HEK293 (cell line): ENCODE results near the gene VAPA.

Experiments used
- GLIS2 ChIP-seq: fragments of 450-650 bp; formaldehyde crosslinking; IDR thresholded peaks from 2 replicates; pipeline ENCODE4 v1.5.1; 2016; ENCODE audit warnings: missing biosample characterization, missing genetic modification characterization
- KLF1 ChIP-seq: fragments of 450-650 bp; formaldehyde crosslinking; IDR thresholded peaks from 2 replicates; pipeline ENCODE4 v1.5.1; 2016; ENCODE audit warnings: missing biosample characterization, missing genetic modification characterization
- KLF7 ChIP-seq: fragments of 450-650 bp; formaldehyde crosslinking; IDR thresholded peaks from 2 replicates; pipeline ENCODE4 v1.5.1; 2016; ENCODE audit warnings: missing biosample characterization, missing genetic modification characterization, borderline replicate concordance
- KLF8 ChIP-seq: fragments of 450-650 bp; formaldehyde crosslinking; IDR thresholded peaks from 2 replicates; pipeline ENCODE4 v1.5.1; 2016; ENCODE audit warnings: missing biosample characterization, missing genetic modification characterization
- OVOL3 ChIP-seq: fragments of 450-650 bp; formaldehyde crosslinking; IDR thresholded peaks from 2 replicates; pipeline ENCODE4 v1.5.1; 2016; ENCODE audit warnings: missing biosample characterization, missing genetic modification characterization
- ZBTB17 ChIP-seq: fragments of 450-650 bp; formaldehyde crosslinking; IDR thresholded peaks from 2 replicates; pipeline ENCODE4 v1.5.1; 2016; ENCODE audit warnings: missing biosample characterization, missing genetic modification characterization
- ZBTB20 ChIP-seq: fragments of 450-650 bp; formaldehyde crosslinking; IDR thresholded peaks from 2 replicates; pipeline ENCODE4 v1.5.1; 2016; ENCODE audit warnings: missing biosample characterization, missing genetic modification characterization
- ZBTB8A ChIP-seq: fragments of 450-650 bp; formaldehyde crosslinking; IDR thresholded peaks from 2 replicates; pipeline ENCODE4 v1.5.1; 2016; ENCODE audit warnings: missing biosample characterization, missing genetic modification characterization
- ZFP41 ChIP-seq: fragments of 450-650 bp; formaldehyde crosslinking; IDR thresholded peaks from 2 replicates; pipeline ENCODE4 v1.5.1; 2016; ENCODE audit warnings: missing biosample characterization, missing genetic modification characterization, borderline replicate concordance
- ZFP69B ChIP-seq: fragments of 450-650 bp; formaldehyde crosslinking; IDR thresholded peaks from 2 replicates; pipeline ENCODE4 v1.5.1; 2016; ENCODE audit warnings: missing biosample characterization, missing genetic modification characterization
- ZNF10 ChIP-seq: fragments of 450-650 bp; formaldehyde crosslinking; IDR thresholded peaks from 2 replicates; pipeline ENCODE4 v1.5.1; 2017; ENCODE audit warnings: missing biosample characterization, missing genetic modification characterization
- ZNF121 ChIP-seq: fragments of 450-650 bp; formaldehyde crosslinking; IDR thresholded peaks from 2 replicates; pipeline ENCODE4 v1.5.1; 2016; ENCODE audit warnings: missing biosample characterization, missing genetic modification characterization
- ZNF214 ChIP-seq: fragments of 450-650 bp; formaldehyde crosslinking; IDR thresholded peaks from 2 replicates; pipeline ENCODE4 v1.5.1; 2017; ENCODE audit warnings: missing biosample characterization, mild to moderate bottlenecking, missing genetic modification characterization, borderline replicate concordance
- ZNF292 ChIP-seq: fragments of 450-650 bp; formaldehyde crosslinking; IDR thresholded peaks from 2 replicates; pipeline ENCODE4 v1.5.1; 2016; ENCODE audit warnings: low read depth, missing biosample characterization, missing genetic modification characterization, borderline replicate concordance
- ZNF324 ChIP-seq: fragments of 450-650 bp; formaldehyde crosslinking; IDR thresholded peaks from 2 replicates; pipeline ENCODE4 v1.5.1; 2016; ENCODE audit warnings: missing biosample characterization, missing genetic modification characterization
- ZNF335 ChIP-seq: fragments of 450-650 bp; formaldehyde crosslinking; conservative IDR thresholded peaks from 2 replicates; pipeline ENCODE4 v1.5.1; 2016; ENCODE audit warnings: missing biosample characterization, missing genetic modification characterization
- ZNF404 ChIP-seq: fragments of 450-650 bp; formaldehyde crosslinking; IDR thresholded peaks from 2 replicates; pipeline ENCODE4 v1.5.1; 2017; ENCODE audit warnings: missing biosample characterization, missing genetic modification characterization
- ZNF501 ChIP-seq: fragments of 450-650 bp; formaldehyde crosslinking; IDR thresholded peaks from 2 replicates; pipeline ENCODE4 v1.5.1; 2016; ENCODE audit warnings: missing biosample characterization, missing genetic modification characterization
- ZNF510 ChIP-seq: fragments of 450-650 bp; formaldehyde crosslinking; IDR thresholded peaks from 2 replicates; pipeline ENCODE4 v1.5.1; 2018; ENCODE audit warnings: mild to moderate bottlenecking, missing genetic modification characterization, missing biosample characterization; ENCODE audit not compliant: insufficient replicate concordance
- ZNF514 ChIP-seq: fragments of 450-650 bp; formaldehyde crosslinking; IDR thresholded peaks from 2 replicates; pipeline ENCODE4 v1.5.1; 2016; ENCODE audit warnings: missing biosample characterization, missing genetic modification characterization
- ZNF529 ChIP-seq: fragments of 450-650 bp; formaldehyde crosslinking; IDR thresholded peaks from 2 replicates; pipeline ENCODE4 v1.5.1; 2017; ENCODE audit warnings: missing genetic modification characterization, missing biosample characterization; ENCODE audit not compliant: insufficient replicate concordance
- ZNF610 ChIP-seq: fragments of 450-650 bp; formaldehyde crosslinking; IDR thresholded peaks from 2 replicates; pipeline ENCODE4 v1.5.1; 2016; ENCODE audit warnings: missing biosample characterization, missing genetic modification characterization, borderline replicate concordance
- ZNF76 ChIP-seq: fragments of 450-650 bp; formaldehyde crosslinking; IDR thresholded peaks from 2 replicates; pipeline ENCODE4; 2016; ENCODE audit warnings: low read depth, missing biosample characterization, missing genetic modification characterization, borderline replicate concordance
- ZSCAN16 ChIP-seq: fragments of 450-650 bp; formaldehyde crosslinking; IDR thresholded peaks from 2 replicates; pipeline ENCODE4 v1.5.1; 2016; ENCODE audit warnings: missing biosample characterization, missing genetic modification characterization
- ZXDB ChIP-seq: fragments of 450-650 bp; formaldehyde crosslinking; IDR thresholded peaks from 2 replicates; pipeline ENCODE4 v1.5.1; 2016; ENCODE audit warnings: missing biosample characterization, missing genetic modification characterization
- TF ChIP-seq, protein P1 (sequence below): fragments of 450-650 bp; formaldehyde crosslinking; IDR thresholded peaks from 2 replicates; pipeline ENCODE4 v1.5.1; 2016; ENCODE audit warnings: missing biosample characterization, missing genetic modification characterization
- TF ChIP-seq, protein P2 (sequence below): fragments of 450-650 bp; formaldehyde crosslinking; IDR thresholded peaks from 2 replicates; pipeline ENCODE4 v1.5.1; 2016; ENCODE audit warnings: missing biosample characterization, missing genetic modification characterization
- TF ChIP-seq, protein P3 (sequence below): fragments of 450-650 bp; formaldehyde crosslinking; IDR thresholded peaks from 2 replicates; pipeline ENCODE4 v1.5.1; 2016; ENCODE audit warnings: missing biosample characterization, missing genetic modification characterization
- TF ChIP-seq, protein P4 (sequence below): fragments of 450-650 bp; formaldehyde crosslinking; IDR thresholded peaks from 2 replicates; pipeline ENCODE4 v1.5.1; 2016; ENCODE audit warnings: missing biosample characterization, missing genetic modification characterization, borderline replicate concordance
- TF ChIP-seq, protein P5 (sequence below): fragments of 450-650 bp; formaldehyde crosslinking; IDR thresholded peaks from 2 replicates; pipeline ENCODE4 v1.5.1; 2016; ENCODE audit warnings: missing biosample characterization, missing genetic modification characterization

The VAPA gene

DNA sequence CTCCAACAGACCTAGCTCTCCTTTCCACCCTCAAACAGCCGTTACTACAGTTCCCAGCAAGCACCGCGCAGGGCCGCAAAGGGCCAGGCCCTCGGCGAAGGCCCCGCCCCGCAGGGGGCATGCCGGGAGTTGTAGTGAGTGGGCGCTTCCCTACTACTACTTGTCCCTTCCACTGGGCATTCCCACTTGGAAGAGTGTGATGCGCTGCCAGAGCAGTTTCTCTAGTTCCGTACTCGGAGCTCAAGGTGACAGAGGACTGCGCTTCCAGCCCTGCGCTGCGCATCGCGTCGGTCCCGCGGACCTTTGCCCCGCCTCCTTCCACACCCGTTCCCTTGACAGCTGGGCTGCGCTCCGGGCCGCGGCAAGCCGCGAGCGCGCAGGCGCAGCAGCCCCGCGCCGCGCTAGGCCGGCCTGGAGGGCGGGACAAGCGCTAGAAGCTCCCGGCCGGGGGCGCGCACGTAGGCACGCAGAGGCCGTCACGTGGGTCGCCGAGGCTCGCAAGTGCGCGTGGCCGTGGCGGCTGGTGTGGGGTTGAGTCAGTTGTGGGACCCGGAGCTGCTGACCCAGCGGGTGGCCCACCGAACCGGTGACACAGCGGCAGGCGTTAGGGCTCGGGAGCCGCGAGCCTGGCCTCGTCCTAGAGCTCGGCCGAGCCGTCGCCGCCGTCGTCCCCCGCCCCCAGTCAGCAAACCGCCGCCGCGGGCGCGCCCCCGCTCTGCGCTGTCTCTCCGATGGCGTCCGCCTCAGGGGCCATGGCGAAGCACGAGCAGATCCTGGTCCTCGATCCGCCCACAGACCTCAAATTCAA, at the start of gene VAPA (continued):
- TF ChIP-seq ZNF610 (0 out of 2 replicates have a peak, but pooled peaks have one; percentile 45), KLF1 (tag by site-specific recombination) (peak; percentile 72), ZNF510 (tag by site-specific recombination) (no peak), ZNF76 (tag by site-specific recombination) (peak; percentile 97), ZNF121 (tag by site-specific recombination) (no peak), ZFP69B (peak; percentile 94), ZSCAN16 (tag by site-specific recombination) (no peak), ZNF404 (tag by site-specific recombination) (no peak), ZFP41 (tag by site-specific recombination) (no peak), ZNF214 (tag by site-specific recombination) (no peak), ZNF292 (tag by site-specific recombination) (no peak), ZBTB8A (tag by site-specific recombination) (peak; percentile 36), ZBTB20 (tag by site-specific recombination) (peak; percentile 76), ZNF10 (tag by site-specific recombination) (no peak), ZXDB (peak; percentile 81), ZNF529 (no peak), ZBTB17 (tag by site-specific recombination) (peak; percentile 61), ZNF514 (tag by site-specific recombination) (no peak), KLF8 (tag by site-specific recombination) (peak; percentile 97), GLIS2 (tag by site-specific recombination) (peak; percentile 70), ZNF501 (tag by site-specific recombination) (peak; percentile 41; the same call in 1 of the 2 replicates), ZNF335 (tag by site-specific recombination) (peak; percentile 99), OVOL3 (tag by site-specific recombination) (no peak), KLF7 (tag by site-specific recombination) (peak; percentile 59; the same call in 1 of the 2 replicates), ZNF324 (tag by site-specific recombination) (peak; percentile 18; the same call in 1 of the 2 replicates)
- TF ChIP-seq, protein P1, sequence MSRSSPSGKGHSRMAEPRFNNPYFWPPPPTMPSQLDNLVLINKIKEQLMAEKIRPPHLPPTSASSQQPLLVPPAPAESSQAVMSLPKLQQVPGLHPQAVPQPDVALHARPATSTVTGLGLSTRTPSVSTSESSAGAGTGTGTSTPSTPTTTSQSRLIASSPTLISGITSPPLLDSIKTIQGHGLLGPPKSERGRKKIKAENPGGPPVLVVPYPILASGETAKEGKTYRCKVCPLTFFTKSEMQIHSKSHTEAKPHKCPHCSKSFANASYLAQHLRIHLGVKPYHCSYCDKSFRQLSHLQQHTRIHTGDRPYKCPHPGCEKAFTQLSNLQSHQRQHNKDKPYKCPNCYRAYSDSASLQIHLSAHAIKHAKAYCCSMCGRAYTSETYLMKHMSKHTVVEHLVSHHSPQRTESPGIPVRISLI (tag by site-specific recombination) = no peak
- TF ChIP-seq, protein P2, sequence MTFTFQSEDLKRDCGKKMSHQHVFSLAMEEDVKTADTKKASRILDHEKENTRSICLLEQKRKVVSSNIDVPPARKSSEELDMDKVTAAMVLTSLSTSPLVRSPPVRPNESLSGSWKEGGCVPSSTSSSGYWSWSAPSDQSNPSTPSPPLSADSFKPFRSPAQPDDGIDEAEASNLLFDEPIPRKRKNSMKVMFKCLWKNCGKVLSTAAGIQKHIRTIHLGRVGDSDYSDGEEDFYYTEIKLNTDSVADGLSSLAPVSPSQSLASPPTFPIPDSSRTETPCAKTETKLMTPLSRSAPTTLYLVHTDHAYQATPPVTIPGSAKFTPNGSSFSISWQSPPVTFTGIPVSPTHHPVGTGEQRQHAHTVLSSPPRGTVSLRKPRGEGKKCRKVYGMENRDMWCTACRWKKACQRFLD (tag by site-specific recombination) = no peak
- TF ChIP-seq, protein P3, sequence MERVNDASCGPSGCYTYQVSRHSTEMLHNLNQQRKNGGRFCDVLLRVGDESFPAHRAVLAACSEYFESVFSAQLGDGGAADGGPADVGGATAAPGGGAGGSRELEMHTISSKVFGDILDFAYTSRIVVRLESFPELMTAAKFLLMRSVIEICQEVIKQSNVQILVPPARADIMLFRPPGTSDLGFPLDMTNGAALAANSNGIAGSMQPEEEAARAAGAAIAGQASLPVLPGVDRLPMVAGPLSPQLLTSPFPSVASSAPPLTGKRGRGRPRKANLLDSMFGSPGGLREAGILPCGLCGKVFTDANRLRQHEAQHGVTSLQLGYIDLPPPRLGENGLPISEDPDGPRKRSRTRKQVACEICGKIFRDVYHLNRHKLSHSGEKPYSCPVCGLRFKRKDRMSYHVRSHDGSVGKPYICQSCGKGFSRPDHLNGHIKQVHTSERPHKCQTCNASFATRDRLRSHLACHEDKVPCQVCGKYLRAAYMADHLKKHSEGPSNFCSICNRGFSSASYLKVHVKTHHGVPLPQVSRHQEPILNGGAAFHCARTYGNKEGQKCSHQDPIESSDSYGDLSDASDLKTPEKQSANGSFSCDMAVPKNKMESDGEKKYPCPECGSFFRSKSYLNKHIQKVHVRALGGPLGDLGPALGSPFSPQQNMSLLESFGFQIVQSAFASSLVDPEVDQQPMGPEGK (tag by site-specific recombination) = peak; percentile 73
- TF ChIP-seq, protein P4, sequence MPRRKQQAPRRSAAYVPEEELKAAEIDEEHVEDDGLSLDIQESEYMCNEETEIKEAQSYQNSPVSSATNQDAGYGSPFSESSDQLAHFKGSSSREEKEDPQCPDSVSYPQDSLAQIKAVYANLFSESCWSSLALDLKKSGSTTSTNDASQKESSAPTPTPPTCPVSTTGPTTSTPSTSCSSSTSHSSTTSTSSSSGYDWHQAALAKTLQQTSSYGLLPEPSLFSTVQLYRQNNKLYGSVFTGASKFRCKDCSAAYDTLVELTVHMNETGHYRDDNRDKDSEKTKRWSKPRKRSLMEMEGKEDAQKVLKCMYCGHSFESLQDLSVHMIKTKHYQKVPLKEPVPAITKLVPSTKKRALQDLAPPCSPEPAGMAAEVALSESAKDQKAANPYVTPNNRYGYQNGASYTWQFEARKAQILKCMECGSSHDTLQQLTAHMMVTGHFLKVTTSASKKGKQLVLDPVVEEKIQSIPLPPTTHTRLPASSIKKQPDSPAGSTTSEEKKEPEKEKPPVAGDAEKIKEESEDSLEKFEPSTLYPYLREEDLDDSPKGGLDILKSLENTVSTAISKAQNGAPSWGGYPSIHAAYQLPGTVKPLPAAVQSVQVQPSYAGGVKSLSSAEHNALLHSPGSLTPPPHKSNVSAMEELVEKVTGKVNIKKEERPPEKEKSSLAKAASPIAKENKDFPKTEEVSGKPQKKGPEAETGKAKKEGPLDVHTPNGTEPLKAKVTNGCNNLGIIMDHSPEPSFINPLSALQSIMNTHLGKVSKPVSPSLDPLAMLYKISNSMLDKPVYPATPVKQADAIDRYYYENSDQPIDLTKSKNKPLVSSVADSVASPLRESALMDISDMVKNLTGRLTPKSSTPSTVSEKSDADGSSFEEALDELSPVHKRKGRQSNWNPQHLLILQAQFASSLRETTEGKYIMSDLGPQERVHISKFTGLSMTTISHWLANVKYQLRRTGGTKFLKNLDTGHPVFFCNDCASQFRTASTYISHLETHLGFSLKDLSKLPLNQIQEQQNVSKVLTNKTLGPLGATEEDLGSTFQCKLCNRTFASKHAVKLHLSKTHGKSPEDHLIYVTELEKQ (tag by site-specific recombination) = no peak
- TF ChIP-seq, protein P5, sequence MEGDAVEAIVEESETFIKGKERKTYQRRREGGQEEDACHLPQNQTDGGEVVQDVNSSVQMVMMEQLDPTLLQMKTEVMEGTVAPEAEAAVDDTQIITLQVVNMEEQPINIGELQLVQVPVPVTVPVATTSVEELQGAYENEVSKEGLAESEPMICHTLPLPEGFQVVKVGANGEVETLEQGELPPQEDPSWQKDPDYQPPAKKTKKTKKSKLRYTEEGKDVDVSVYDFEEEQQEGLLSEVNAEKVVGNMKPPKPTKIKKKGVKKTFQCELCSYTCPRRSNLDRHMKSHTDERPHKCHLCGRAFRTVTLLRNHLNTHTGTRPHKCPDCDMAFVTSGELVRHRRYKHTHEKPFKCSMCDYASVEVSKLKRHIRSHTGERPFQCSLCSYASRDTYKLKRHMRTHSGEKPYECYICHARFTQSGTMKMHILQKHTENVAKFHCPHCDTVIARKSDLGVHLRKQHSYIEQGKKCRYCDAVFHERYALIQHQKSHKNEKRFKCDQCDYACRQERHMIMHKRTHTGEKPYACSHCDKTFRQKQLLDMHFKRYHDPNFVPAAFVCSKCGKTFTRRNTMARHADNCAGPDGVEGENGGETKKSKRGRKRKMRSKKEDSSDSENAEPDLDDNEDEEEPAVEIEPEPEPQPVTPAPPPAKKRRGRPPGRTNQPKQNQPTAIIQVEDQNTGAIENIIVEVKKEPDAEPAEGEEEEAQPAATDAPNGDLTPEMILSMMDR = peak; percentile 22; the same call in 1 of the 2 replicates
